Pancreas (tissue), 10 donors: ENCODE results near the gene NGLY1. TPM values are rescaled to one million over a fixed set of nuclear protein-coding genes. Genes with fewer than 3 reads are reported as not detected.
A peak's percentile ranks its signal among the peaks of the same experiment; 100 is the strongest.

Experiments used
- ATAC-seq, 4 donors: fragments of 200-7000 bp; cut with Tn5 transposase; one replicate each; pipeline versions ENCODE4 v1.8.0 to v1.9.1; 2020; ENCODE audit warnings: mild to moderate bottlenecking in 4 of 4, moderate library complexity in 4 of 4
- DNase-seq, 6 donors: peaks; one replicate each; pipeline ENCODE4 v3.0.0-alpha.2; 2020
- FAIRE-seq: peaks from 2 replicates; lab custom pipeline; 2012; peaks lifted over from hg19 to GRCh38; lab: Jason Lieb, UNC
- H3K27ac ChIP-seq, 4 donors: fragments of 200-600 bp; sonication (generic); 1 replicate in 3 of 4; 2 replicates in 1 of 4; pipeline versions ENCODE4 v1.5.0 to v1.8.0; 2020
- H3K27me3 ChIP-seq, 4 donors: fragments of 200-600 bp; one replicate each; pipeline ENCODE4 v1.8.0; 2021
- H3K36me3 ChIP-seq, 3 donors: fragments of 200-600 bp; sonication (generic) in 1 of 3; one replicate each; pipeline versions ENCODE4 v1.5.0 to v1.8.0; 2020 to 2021
- H3K4me1 ChIP-seq, 3 donors: fragments of 200-600 bp; one replicate each; pipeline ENCODE4 v1.8.0; 2021
- H3K4me3 ChIP-seq, 4 donors: fragments of 200-600 bp; sonication (generic) in 2 of 4; one replicate each; pipeline versions ENCODE4 v1.5.0 to v1.8.0; 2020 to 2021
- H3K9me3 ChIP-seq, 4 donors: fragments of 200-600 bp; one replicate each; pipeline ENCODE4 v1.8.0; 2021
- WGBS, 2 donors: extraction: QIAGEN DNeasy Blood & Tissue Kit; methylation state at CpG; one replicate each; pipeline ENCODE4 v1.1.7; 2013; 5-methylcytosine and 5-hydroxymethylcytosine counted together
- intact Hi-C, 3 donors: fragments of 100-400 bp; cut with DNase I; formaldehyde crosslinking; loops; one replicate each; pipeline versions ENCODE4 v1.11.1 to v1.14.2; 2022
- polyA plus RNA-seq, 2 donors: library from polyadenylated mRNA; stranded (reverse); fragments of 200-250 nt; gene quantifications; one replicate each; pipeline ENCODE4 v1.2.3, GENCODE V29; 2013
- total RNA-seq, 6 donors: library from RNA; stranded (reverse); fragmentation: NEBNext Ultra II Directional in 4 of 6; extraction: Animal tissue kit (Norgen Biotek cat#: 25700) in 4 of 6; gene quantifications; one replicate each; pipeline versions ENCODE4 v1.2.1 to v1.2.4, GENCODE V29; 2021 to 2023
- TF ChIP-seq, protein P1 (sequence below), 4 donors: fragments of 200-600 bp; sonication (generic) in 3 of 4; IDR thresholded peaks; one replicate each; pipeline versions ENCODE4 v1.5.0 to v1.8.0; 2021; ENCODE audit warnings: antibody characterized with exemption in 4 of 4
- donor health status: healthy with polysubstance abuse.
- donor health status: DM: no; HTN: no; CAD: no; lungs with moderate emphysema.
- donor health status: DM: no; HTN: no; CAD: no.
- donor health status: control.
- donor health status: control.
- donor health status: Bipolar disorder and iron deficiency.
- donor health status: DM: yes; HTN: yes; CAD: no.
- donor health status: DM: no; HTN: no; CAD: no.
- donor health status: DM: no; HTN: no; CAD: no.
- donor health status: DM: yes; HTN: yes; CAD: no.

Gene NGLY1
- total and polyA plus RNA-seq, 8 donors = 14.0 to 22.6 (median 21.9) TPM

DNA sequence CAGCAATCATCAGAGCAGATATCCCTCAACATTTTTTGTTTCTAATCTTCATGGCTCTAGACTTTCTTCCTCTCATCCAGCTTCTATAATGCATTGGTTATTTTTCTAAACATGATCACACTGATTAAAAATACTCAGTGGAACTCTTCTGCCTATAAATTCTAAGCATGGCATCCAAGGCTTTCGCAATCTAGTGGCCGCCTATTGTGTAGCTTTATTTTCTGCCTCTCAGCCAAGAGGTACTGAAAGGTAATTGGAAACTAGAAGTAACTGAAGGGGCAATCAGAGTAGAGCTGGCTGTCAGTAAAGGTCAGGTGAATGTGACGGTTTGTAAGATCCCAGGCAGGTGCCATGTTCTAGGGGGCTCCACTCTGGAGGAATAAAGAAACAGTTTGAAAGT, 40.1 kb upstream of the NGLY1 start:
- Histone ChIP-seq H3K4me3 (no peak overlapping the region), H3K27ac (no peak overlapping the region), H3K9me3 (no peaks in the 10 kb centered on the region), H3K27me3 (no peaks in the 10 kb centered on the region), H3K4me1 (no peaks in the 10 kb centered on the region), H3K36me3 (no peaks in the 10 kb centered on the region)
- intact Hi-C loops = no loop called here
- DNase-seq = no peak
- WGBS, 2 donors = 88 to 94% methylated on average over 3 of the region's 3 CpGs
- no peak for FAIRE-seq
- no peak for ATAC-seq
- TF ChIP-seq, protein P1, sequence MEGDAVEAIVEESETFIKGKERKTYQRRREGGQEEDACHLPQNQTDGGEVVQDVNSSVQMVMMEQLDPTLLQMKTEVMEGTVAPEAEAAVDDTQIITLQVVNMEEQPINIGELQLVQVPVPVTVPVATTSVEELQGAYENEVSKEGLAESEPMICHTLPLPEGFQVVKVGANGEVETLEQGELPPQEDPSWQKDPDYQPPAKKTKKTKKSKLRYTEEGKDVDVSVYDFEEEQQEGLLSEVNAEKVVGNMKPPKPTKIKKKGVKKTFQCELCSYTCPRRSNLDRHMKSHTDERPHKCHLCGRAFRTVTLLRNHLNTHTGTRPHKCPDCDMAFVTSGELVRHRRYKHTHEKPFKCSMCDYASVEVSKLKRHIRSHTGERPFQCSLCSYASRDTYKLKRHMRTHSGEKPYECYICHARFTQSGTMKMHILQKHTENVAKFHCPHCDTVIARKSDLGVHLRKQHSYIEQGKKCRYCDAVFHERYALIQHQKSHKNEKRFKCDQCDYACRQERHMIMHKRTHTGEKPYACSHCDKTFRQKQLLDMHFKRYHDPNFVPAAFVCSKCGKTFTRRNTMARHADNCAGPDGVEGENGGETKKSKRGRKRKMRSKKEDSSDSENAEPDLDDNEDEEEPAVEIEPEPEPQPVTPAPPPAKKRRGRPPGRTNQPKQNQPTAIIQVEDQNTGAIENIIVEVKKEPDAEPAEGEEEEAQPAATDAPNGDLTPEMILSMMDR (IDR thresholded peaks at IDR 0.05) = no peak

DNA sequence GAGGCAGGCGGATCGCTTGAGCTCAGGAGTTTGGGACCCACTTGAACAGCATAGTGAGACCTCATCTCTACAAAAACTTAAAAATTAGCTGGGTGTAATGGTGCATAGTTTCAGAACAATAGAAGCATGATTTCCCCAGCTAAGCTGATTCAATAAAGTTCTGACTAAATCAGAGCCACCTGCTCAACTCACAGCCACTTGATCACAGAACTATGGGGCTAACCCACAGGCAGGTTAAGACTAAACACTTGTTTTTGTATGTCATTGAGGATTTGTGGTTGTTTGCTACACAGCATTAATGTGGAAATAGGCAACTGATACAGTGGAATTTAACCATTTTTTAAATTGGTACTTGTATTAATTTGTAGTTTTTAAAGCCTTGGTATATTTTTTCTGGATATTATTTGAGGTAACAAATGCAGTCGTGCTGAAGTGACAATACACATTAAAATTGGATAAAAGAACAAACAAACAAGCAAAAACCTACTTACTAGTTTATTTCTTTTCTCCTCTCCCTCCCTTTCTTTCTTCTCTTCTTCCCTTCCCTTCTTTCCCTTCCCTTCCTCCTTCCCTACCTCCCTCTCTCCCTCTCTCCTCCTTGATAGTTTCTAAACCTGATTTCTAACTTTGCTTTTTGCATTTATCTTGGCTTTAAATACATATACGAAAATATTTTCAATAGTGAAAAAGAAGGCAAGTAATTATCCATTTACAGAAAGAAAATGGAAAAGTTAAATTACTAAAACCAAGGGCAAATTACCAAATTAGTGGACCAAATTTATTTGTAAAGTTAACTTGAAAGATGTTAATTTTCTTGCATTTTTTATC, 38.7 kb upstream of the NGLY1 start:
- FAIRE-seq (no peak), DNase-seq (no peak), ATAC-seq (no peak)
- Histone ChIP-seq H3K4me1 (no peaks in the 10 kb centered on the region), H3K36me3 (no peaks in the 10 kb centered on the region), H3K27ac (no peak overlapping the region), H3K9me3 (no peaks in the 10 kb centered on the region), H3K4me3 (no peak overlapping the region), H3K27me3 (no peaks in the 10 kb centered on the region)
- TF ChIP-seq, protein P1 (IDR thresholded peaks at IDR 0.05) = no peak
- intact Hi-C loops = no loop called here
- WGBS, 2 donors = 58 to 60% methylated on average over 4 of the region's 4 CpGs

DNA sequence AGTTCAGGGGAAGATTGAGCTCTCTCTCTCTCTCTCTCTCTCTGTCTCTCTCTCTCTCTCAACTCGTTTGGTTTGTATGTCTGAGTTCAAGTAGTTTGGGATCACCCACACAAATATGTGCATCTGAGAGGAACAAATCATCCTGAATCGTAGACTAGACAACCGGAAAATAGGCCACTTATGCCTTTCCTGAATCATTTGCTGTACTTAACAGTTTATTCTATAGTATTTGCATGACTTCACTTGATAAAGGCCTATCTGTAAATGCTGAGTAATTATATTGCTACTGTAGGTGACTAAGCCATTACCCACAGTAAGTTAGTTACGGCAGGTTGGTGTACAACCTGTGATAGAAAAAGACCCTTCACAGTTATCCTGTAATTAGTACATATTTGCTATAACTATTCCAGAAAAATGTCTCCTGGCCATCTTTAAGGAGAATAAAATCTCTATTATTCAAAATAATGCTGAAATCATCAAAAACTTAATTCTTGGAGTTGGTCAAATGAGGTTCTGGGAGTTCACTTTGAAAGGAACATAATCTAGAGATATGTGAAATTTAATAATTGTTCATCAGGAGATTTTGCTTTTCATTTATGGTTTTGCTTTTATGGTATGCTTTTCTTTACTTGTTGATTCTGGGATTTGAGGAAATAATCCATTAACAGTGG, 37.7 kb upstream of the NGLY1 start:
- ATAC-seq = no peak
- no peaks in the 10 kb centered on the region for H3K27me3 ChIP-seq
- no peak overlapping the region for H3K4me3 ChIP-seq
- H3K4me1 ChIP-seq = no peaks in the 10 kb centered on the region
- no peak for DNase-seq
- H3K27ac ChIP-seq = no peak overlapping the region
- no peaks in the 10 kb centered on the region for H3K9me3 ChIP-seq
- TF ChIP-seq, protein P1 (IDR thresholded peaks at IDR 0.05) = no peak
- FAIRE-seq = no peak
- intact Hi-C loops = no loop called here
- WGBS, 2 donors = 69 to 74% methylated on average over 4 of the region's 4 CpGs
- no peaks in the 10 kb centered on the region for H3K36me3 ChIP-seq

DNA sequence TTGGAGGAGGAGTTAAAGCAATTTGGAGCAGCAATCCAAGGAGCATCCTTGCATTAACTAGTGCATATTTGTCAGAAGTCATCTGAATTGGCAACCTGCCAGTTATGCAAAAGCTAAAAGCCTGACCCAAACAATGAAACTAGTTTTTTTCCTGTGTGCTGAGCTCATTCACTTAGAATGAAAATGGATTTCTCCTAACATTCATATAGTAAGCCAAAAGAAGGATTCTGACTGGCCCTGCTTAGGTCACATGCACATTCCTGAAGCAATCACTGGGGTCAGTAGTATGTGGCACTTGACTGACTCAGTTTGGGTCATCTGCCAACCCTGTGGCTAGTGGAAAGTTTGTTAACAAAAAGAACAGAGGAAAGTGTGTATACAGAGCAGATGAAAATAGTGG, 37.1 kb upstream of the NGLY1 start:
- intact Hi-C loops = no loop called here
- TF ChIP-seq, protein P1 (IDR thresholded peaks at IDR 0.05) = no peak
- FAIRE-seq (no peak), ATAC-seq (peak in 1 of 4 donors; percentile 46), DNase-seq (no peak)
- H3K4me1 ChIP-seq = no peaks in the 10 kb centered on the region
- no peak overlapping the region for H3K27ac ChIP-seq
- H3K9me3 ChIP-seq = no peaks in the 10 kb centered on the region
- no peaks in the 10 kb centered on the region for H3K36me3 ChIP-seq
- H3K27me3 ChIP-seq = no peaks in the 10 kb centered on the region
- no peak overlapping the region for H3K4me3 ChIP-seq

DNA sequence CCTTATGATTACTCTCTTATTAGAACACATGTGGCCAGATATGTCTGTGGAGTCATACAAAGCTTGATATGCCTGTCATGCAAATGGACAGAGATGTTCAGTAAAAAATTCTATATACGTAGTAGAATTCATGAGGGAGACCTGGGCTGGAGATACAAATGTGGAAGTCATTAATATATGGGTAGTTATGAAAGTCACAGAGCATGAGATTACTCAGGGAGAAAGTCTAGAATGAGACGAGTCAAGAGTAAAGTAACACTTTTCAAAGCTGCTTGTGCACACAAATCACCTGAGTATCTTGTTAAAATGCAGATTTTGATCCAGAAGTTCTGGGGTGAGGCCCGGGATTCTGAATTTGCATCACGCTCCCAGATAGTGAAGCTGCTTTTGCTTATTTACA, 35.1 kb upstream of the NGLY1 start:
- no peaks in the 10 kb centered on the region for H3K36me3 ChIP-seq
- H3K9me3 ChIP-seq = no peaks in the 10 kb centered on the region
- H3K27ac ChIP-seq = no peak overlapping the region
- FAIRE-seq (no peak), ATAC-seq (no peak), DNase-seq (no peak)
- no peak overlapping the region for H3K4me3 ChIP-seq
- WGBS, 2 donors = 70 to 86% methylated on average over 4 of the region's 4 CpGs
- TF ChIP-seq, protein P1 (IDR thresholded peaks at IDR 0.05) = no peak
- no peaks in the 10 kb centered on the region for H3K4me1 ChIP-seq
- intact Hi-C loops = no loop called here
- H3K27me3 ChIP-seq = no peaks in the 10 kb centered on the region
